GM12875 (cell line): Measurements from ENCODE around the gene KIF16B.

Experiments used
- H3K4me3 ChIP-seq: one replicate; pipeline ENCODE4 v1.5.1; 2011; ENCODE audit warnings: low read depth, low read length, control low read depth
- CTCF ChIP-seq: IDR thresholded peaks from 2 replicates; pipeline ENCODE4 v1.5.1; 2011; ENCODE audit warnings: low read depth, mild to moderate bottlenecking, control low read depth, inconsistent platforms, low read length, moderate library complexity, borderline replicate concordance; ENCODE audit not compliant: insufficient read depth

The KIF16B gene

GRCh38 chr20:16244892-16245291, 328.4 kb downstream of the KIF16B start:
- TF ChIP-seq CTCF: no peak
- no peak overlapping the region for H3K4me3 ChIP-seq

- TF ChIP-seq CTCF: no peak
- no peak overlapping the region for H3K4me3 ChIP-seq
Measured at GRCh38 chr20:16243470-16243869, 329.8 kb downstream of the KIF16B start.

- no peak for TF ChIP-seq CTCF
- no peak overlapping the region for H3K4me3 ChIP-seq
Measured at GRCh38 chr20:16241911-16242310, 331.3 kb downstream of the KIF16B start.

GRCh38 chr20:16240355-16240754, 332.9 kb downstream of the KIF16B start:
- TF ChIP-seq CTCF: no peak
- H3K4me3 ChIP-seq: no peak overlapping the region

- no peak for TF ChIP-seq CTCF
- no peak overlapping the region for H3K4me3 ChIP-seq
Measured at GRCh38 chr20:16236589-16237241, 336.5 kb downstream of the KIF16B start.

- H3K4me3 ChIP-seq: no peak overlapping the region
- no peak for TF ChIP-seq CTCF
Measured at GRCh38 chr20:16230402-16230801, 342.8 kb downstream of the KIF16B start.

GRCh38 chr20:16229813-16230212, 343.4 kb downstream of the KIF16B start:
- H3K4me3 ChIP-seq: no peak overlapping the region
- TF ChIP-seq CTCF: no peak
